CD14-positive monocyte (primary cell): ENCODE results near the gene FAM222B. TPM values are rescaled to one million over a fixed set of nuclear protein-coding genes. Genes with fewer than 3 reads are reported as not detected.

Source experiments
- DNase-seq, 3 donors: peaks; one replicate each; pipeline ENCODE4 v3.0.0-alpha.2; 2011 to 2022
- H2AFZ ChIP-seq: 2 replicates; pipeline ENCODE4 v1.6.0; 2012; ENCODE audit warnings: mild to moderate bottlenecking, low read depth, low read length, inconsistent platforms; ENCODE audit not compliant: insufficient read depth, poor library complexity, severe bottlenecking
- H3K27ac ChIP-seq, 2 donors: 1 replicate in 1 of 2; 2 replicates in 1 of 2; pipeline ENCODE4 v1.5.1; 2012 to 2013; ENCODE audit warnings: low read length in 2 of 2, control low read depth in 1 of 2, inconsistent platforms in 1 of 2, low read depth in 1 of 2, mild to moderate bottlenecking in 1 of 2
- H3K27me3 ChIP-seq, 2 donors: one replicate each; pipeline versions ENCODE4 v1.6.0 to v1.6.1; 2011 to 2013; ENCODE audit warnings: low read length in 2 of 2; ENCODE audit not compliant: control insufficient read depth in 2 of 2, insufficient read depth in 2 of 2
- H3K36me3 ChIP-seq, 2 donors: replicated peaks in 1 of 2; 1 replicate in 1 of 2; 2 replicates in 1 of 2; pipeline versions ENCODE4 v1.5.1 to v1.6.1; 2012 to 2013; ENCODE audit warnings: low read length in 2 of 2, control low read depth in 1 of 2, inconsistent platforms in 1 of 2, mild to moderate bottlenecking in 1 of 2; ENCODE audit not compliant: insufficient read depth in 2 of 2, control insufficient read depth in 1 of 2
- H3K4me1 ChIP-seq, 2 donors: 1 replicate in 1 of 2; 2 replicates in 1 of 2; pipeline versions ENCODE4 v1.5.1 to v1.6.1; 2012 to 2013; ENCODE audit warnings: low read length in 2 of 2, control low read depth in 1 of 2, inconsistent platforms in 1 of 2, mild to moderate bottlenecking in 1 of 2, moderate library complexity in 1 of 2; ENCODE audit not compliant: insufficient read depth in 2 of 2, control insufficient read depth in 1 of 2
- H3K4me2 ChIP-seq: replicated peaks from 2 replicates; pipeline ENCODE3; 2012; ENCODE audit warnings: low read length, moderate library complexity, mild to moderate bottlenecking; ENCODE audit not compliant: poor library complexity, severe bottlenecking; ENCODE audit errors: extremely low read depth
- H3K4me3 ChIP-seq, 3 experiments: fragments of 200-600 bp in 1 of 3; sonication (generic) in 1 of 3; replicated peaks in 1 of 3; 1 replicate in 2 of 3; 2 replicates in 1 of 3; pipeline ENCODE4 v1.5.1; 2011 to 2013; ENCODE audit warnings: low read length in 3 of 3, mild to moderate bottlenecking in 3 of 3, control low read depth in 2 of 3, low read depth in 2 of 3, inconsistent platforms in 1 of 3, moderate library complexity in 1 of 3
- H3K79me2 ChIP-seq: 2 replicates; pipeline ENCODE4 v1.6.0; 2012; ENCODE audit warnings: mild to moderate bottlenecking, control low read depth, inconsistent platforms, low read length, moderate library complexity; ENCODE audit not compliant: insufficient read depth
- H3K9ac ChIP-seq: 2 replicates; pipeline ENCODE4 v1.6.0; 2017; ENCODE audit warnings: low read length, mild to moderate bottlenecking; ENCODE audit not compliant: insufficient read depth, poor library complexity, severe bottlenecking
- H3K9me3 ChIP-seq, 2 donors: replicated peaks in 1 of 2; 1 replicate in 1 of 2; 2 replicates in 1 of 2; pipeline versions ENCODE4 v1.5.1 to v1.6.1; 2012 to 2013; ENCODE audit warnings: low read length in 2 of 2, control low read depth in 1 of 2; ENCODE audit not compliant: control insufficient read depth in 1 of 2, insufficient read depth in 1 of 2
- H4K20me1 ChIP-seq: 2 replicates; pipeline ENCODE4 v1.6.0; 2012; ENCODE audit warnings: mild to moderate bottlenecking, low read length, control low read depth, moderate library complexity; ENCODE audit not compliant: insufficient read depth
- H3K27ac Mint-ChIP-seq, 7 donors: one replicate each; pipeline ENCODE4 v1.8.0; 2020; ENCODE audit warnings: mild to moderate bottlenecking in 7 of 7, mixed read lengths in 7 of 7, moderate library complexity in 6 of 7, inconsistent platforms in 2 of 7
- H3K27me3 Mint-ChIP-seq, 3 donors: one replicate each; pipeline ENCODE4 v1.8.0; 2021 to 2022; ENCODE audit warnings: low read depth in 3 of 3, mild to moderate bottlenecking in 3 of 3, mixed read lengths in 3 of 3, moderate library complexity in 3 of 3, inconsistent platforms in 1 of 3
- H3K36me3 Mint-ChIP-seq, 2 donors: one replicate each; pipeline ENCODE4 v1.8.0; 2020; ENCODE audit warnings: mixed read lengths in 2 of 2, inconsistent platforms in 1 of 2, mild to moderate bottlenecking in 1 of 2
- H3K4me1 Mint-ChIP-seq: one replicate; pipeline ENCODE4 v1.8.0; 2020; ENCODE audit warnings: mild to moderate bottlenecking, mixed read lengths
- H3K4me3 Mint-ChIP-seq, 2 donors: one replicate each; pipeline ENCODE4 v1.8.0; 2020; ENCODE audit warnings: mild to moderate bottlenecking in 2 of 2, mixed read lengths in 2 of 2, moderate library complexity in 1 of 2
- H3K9me3 Mint-ChIP-seq, 7 donors: one replicate each; pipeline ENCODE4 v1.8.0; 2020 to 2022; ENCODE audit warnings: mixed read lengths in 7 of 7, mild to moderate bottlenecking in 6 of 7, moderate library complexity in 6 of 7, inconsistent platforms in 2 of 7
- WGBS: methylation state at CpG from one replicate; pipeline ENCODE4 v1.1.5; 2013; ENCODE audit warnings: missing lambda C conversion rate; ENCODE audit not compliant: insufficient coverage; 5-methylcytosine and 5-hydroxymethylcytosine counted together
- intact Hi-C, 2 donors: fragments of 100-400 bp; cut with micrococcal nuclease; formaldehyde crosslinking; loops; one replicate each; pipeline versions ENCODE4 v1.15.0 to v1.15.1; 2023
- polyA plus RNA-seq, 3 donors: library from polyadenylated mRNA; depleted of rRNA in 1 of 3; unstranded in 2 of 3; stranded (reverse) in 1 of 3; fragments of 300-500 nt in 2 of 3; fragments of >200 nt in 1 of 3; fragmentation: Illumina TruSeq in 2 of 3; gene quantifications; 1 replicate in 2 of 3; 2 replicates in 1 of 3; pipeline ENCODE4 v1.2.3, GENCODE V29; 2012 to 2021
- TF ChIP-seq, protein P1 (sequence below): fragments of 200-600 bp; IDR thresholded peaks from one replicate; pipeline ENCODE4 v1.8.0; 2022; ENCODE audit warnings: antibody characterized with exemption, mild to moderate bottlenecking

Gene FAM222B
- polyA plus RNA-seq, 3 donors = 1.5 to 8.6 (median 1.9) TPM

DNA sequence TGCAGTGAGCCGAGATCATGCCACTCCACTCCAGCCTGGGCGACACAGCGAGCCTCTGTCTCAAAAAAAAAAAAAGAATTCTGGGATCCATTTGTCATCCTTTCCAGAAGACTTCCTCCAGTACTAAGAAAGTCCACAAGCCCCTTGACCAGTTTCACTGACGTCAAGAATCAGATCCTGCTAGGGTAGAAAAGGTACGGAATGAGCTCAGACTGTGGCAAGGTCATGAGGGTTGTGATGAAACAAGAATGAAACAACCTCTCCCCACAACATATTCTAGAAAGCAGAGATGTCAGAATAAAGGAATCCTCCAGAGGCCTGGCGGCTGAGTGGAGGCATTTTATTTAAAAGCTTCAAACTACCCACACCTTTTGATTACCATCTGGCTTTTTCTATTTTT is 68.9 kb downstream of the FAM222B start:
- intact Hi-C loops = no loop called here
- H3K4me3 ChIP-seq = no peak overlapping the region
- no peaks in the 10 kb centered on the region for H3K79me2 ChIP-seq
- H3K4me2 ChIP-seq = no peak overlapping the region
- no peak overlapping the region for H3K4me3 Mint-ChIP-seq
- peaks cover 10% of the 10 kb centered on the region for H3K4me1 Mint-ChIP-seq
- H3K27me3 Mint-ChIP-seq = peaks cover 0 to 1% (median 0%) of the 10 kb centered on the region in 3 donors
- H4K20me1 ChIP-seq = peaks cover 4% of the 10 kb centered on the region
- no peaks in the 10 kb centered on the region for H3K36me3 ChIP-seq
- H3K36me3 Mint-ChIP-seq = peaks cover 9 to 21% of the 10 kb centered on the region in 2 donors
- no peak overlapping the region for H3K27ac ChIP-seq
- H2AFZ ChIP-seq = no peak overlapping the region
- H3K4me1 ChIP-seq = no peaks in the 10 kb centered on the region
- no peak for DNase-seq
- no peaks in the 10 kb centered on the region for H3K27me3 ChIP-seq
- H3K9ac ChIP-seq = no peak overlapping the region
- H3K9me3 Mint-ChIP-seq = no peaks in the 10 kb centered on the region
- no peaks in the 10 kb centered on the region for H3K9me3 ChIP-seq
- WGBS = 100% methylated on average over 2 of the region's 6 CpGs
- TF ChIP-seq, protein P1, sequence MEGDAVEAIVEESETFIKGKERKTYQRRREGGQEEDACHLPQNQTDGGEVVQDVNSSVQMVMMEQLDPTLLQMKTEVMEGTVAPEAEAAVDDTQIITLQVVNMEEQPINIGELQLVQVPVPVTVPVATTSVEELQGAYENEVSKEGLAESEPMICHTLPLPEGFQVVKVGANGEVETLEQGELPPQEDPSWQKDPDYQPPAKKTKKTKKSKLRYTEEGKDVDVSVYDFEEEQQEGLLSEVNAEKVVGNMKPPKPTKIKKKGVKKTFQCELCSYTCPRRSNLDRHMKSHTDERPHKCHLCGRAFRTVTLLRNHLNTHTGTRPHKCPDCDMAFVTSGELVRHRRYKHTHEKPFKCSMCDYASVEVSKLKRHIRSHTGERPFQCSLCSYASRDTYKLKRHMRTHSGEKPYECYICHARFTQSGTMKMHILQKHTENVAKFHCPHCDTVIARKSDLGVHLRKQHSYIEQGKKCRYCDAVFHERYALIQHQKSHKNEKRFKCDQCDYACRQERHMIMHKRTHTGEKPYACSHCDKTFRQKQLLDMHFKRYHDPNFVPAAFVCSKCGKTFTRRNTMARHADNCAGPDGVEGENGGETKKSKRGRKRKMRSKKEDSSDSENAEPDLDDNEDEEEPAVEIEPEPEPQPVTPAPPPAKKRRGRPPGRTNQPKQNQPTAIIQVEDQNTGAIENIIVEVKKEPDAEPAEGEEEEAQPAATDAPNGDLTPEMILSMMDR = no peak
- no peak overlapping the region for H3K27ac Mint-ChIP-seq

DNA sequence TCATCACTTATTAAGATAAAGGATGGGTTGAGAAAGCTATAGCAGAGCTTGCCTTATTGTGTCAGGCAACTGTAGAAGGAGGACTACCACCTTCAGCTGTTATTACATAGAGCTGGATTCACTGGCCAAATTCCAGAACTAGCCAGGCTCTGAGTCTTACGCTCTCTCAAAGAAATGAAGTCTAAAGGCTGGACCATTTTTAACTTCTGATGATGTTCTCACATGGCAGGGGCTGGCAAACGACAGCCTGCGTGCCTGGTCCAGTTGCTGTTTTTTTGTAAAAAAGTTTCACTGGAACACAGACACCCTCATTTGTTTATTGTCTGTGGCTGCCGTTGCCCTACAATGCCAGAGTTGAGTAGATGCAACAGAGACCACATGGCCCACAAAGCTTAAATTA is 77.6 kb downstream of the FAM222B start:
- Histone ChIP-seq H4K20me1 (peaks cover 7% of the 10 kb centered on the region), H3K4me2 (no peak overlapping the region), H3K4me3 (no peak overlapping the region), H2AFZ (no peak overlapping the region), H3K9ac (no peak overlapping the region), H3K4me1 (peaks cover 15 to 16% of the 10 kb centered on the region in 2 donors), H3K36me3 (peaks cover 14 to 30% of the 10 kb centered on the region in 2 donors), H3K9me3 (no peaks in the 10 kb centered on the region), H3K79me2 (peaks cover 5% of the 10 kb centered on the region), H3K27me3 (no peaks in the 10 kb centered on the region), H3K27ac (no peak overlapping the region)
- intact Hi-C loops = loop anchor here (10.0 kb wide), 3 partner anchors 70 to 350 kb away; partner anchors contain the start of gene ERAL1 (in 1 of the 2)
- peaks cover 0 to 2% (median 0%) of the 10 kb centered on the region in 3 donors for H3K27me3 Mint-ChIP-seq
- no peak overlapping the region for H3K27ac Mint-ChIP-seq
- 89% methylated on average over 3 of the region's 4 CpGs for whole genome bisulfite sequencing
- DNase-seq = no peak
- no peak overlapping the region for H3K4me3 Mint-ChIP-seq
- peaks cover 9 to 21% of the 10 kb centered on the region in 2 donors for H3K36me3 Mint-ChIP-seq
- TF ChIP-seq, protein P1 = no peak
- H3K4me1 Mint-ChIP-seq = peaks cover 19% of the 10 kb centered on the region
- no peaks in the 10 kb centered on the region for H3K9me3 Mint-ChIP-seq
